KBM-7 (cell line): Measurements from ENCODE around the gene RHCE.
"Not testable (repeated sequence)": the region's sequence is repeated elsewhere in the genome, so short reads cannot be mapped to it uniquely, and the experiment has no call there.

Experiments used
- DNase-seq: peaks from one replicate; pipeline ENCODE4 v3.0.0-alpha.2; 2015
- in situ Hi-C: fragments of 300-500 bp; cut with MboI; formaldehyde crosslinking; loops from 2 replicates; pipeline ENCODE4 v1.14.3; 2020; ENCODE audit warnings: low sequenced_read_pairs, low pct_unique_long_range_greater_than_20kb, mixed read lengths

Gene RHCE

DNA sequence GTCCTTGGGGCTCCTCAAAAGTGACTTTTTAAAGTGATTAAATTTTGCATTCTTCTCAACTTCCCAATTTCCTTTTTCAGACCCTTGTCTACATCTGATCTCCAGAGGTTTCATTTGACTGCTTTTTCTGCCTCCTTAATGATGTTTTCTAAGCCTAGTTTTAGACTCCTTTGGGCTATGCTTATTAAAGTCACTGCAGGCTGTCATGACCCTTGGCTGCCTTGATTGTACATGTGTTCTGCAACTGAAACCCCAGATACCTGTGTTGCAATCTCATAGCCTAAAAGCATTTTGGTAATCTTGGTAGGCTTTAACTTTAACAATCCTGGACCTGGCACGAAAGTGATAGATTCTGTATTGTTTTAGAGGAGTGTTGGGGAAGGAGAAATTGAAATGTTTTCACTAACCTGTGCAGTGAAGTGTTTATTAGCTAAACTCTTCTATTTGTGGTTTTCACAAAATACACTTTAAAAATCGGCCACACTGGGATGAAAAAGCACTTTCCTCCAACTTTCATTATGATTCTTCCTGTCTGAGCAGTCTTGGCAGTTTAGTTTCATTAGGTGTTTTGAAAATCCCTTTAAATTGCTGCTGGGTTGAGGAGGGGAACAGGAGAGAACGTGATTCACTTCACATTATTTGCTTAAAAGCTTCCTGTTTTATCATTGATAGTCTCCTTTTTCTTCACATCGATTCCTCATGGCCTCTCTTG is 14.9 kb upstream of the RHCE start:
- DNase-seq = peak; percentile 32
- in situ Hi-C loops = no loop called here

DNA sequence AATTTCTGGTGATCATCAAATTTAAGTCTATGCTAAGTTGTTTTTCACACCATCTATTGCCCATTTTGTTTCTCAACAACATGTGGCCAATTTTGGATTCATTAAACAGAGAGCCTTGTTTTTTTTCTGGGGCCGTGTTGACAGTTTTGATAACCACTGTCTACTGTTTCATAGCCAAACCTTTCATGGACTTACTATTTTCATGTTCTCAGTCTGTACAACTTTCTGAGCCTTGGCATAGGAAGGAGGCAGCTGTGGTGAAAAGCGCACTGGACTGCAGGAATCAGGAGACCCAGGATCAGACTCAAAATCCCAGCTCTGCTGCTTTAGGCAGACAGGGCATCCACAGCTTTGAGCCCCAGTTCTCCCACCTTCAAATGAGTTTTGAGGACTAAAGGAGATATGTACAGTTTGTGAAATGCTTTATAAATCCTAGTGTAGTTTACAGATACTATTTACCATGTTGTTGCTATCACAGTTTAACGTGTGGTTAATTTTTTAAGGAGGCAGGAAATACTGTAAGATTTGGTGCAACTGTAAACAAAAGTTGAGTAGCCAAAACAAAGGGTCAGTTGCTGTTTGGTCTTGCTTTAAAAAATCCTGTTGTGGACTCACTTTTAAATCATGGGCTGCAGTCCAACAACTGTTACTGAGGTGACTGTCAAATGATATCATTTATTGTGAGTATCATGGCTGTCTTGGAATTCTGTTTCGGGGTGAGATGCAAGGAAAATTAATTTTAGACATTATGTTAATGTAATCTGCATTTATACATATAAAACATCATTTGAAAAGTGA is 13.0 kb upstream of the RHCE start:
- DNase-seq = no peak
- in situ Hi-C loops = no loop called here

DNA sequence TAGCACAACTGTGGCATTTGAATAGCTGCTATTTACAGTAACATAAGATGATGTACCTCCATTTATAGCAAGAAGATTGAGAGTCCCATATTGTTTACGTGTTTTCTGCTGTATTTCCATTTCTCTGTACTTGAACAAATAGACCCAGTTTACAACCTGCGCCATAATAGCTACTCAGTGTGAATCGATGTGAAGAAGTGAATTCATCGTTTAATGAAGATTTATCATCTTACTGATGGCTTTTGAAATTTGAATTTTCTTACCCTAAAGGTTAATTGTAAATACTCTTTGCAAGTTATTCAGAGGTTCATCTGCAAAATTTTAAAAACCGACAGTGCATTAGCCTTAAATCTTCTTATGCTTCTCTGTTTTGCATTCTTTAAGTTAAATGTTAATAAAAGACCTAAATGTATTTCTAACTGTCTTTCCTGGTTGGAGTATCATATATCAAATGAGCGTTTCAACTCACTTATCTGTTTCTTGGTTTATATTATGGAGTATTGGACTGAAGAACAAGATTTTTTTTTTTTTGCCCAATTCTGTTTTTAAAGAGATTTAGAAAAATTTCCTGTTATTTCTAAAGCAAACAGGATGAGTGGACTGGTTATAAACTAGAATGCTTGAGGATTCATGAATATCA is 12.2 kb upstream of the RHCE start:
- DNase-seq = no peak
- in situ Hi-C loops = no loop called here

DNA sequence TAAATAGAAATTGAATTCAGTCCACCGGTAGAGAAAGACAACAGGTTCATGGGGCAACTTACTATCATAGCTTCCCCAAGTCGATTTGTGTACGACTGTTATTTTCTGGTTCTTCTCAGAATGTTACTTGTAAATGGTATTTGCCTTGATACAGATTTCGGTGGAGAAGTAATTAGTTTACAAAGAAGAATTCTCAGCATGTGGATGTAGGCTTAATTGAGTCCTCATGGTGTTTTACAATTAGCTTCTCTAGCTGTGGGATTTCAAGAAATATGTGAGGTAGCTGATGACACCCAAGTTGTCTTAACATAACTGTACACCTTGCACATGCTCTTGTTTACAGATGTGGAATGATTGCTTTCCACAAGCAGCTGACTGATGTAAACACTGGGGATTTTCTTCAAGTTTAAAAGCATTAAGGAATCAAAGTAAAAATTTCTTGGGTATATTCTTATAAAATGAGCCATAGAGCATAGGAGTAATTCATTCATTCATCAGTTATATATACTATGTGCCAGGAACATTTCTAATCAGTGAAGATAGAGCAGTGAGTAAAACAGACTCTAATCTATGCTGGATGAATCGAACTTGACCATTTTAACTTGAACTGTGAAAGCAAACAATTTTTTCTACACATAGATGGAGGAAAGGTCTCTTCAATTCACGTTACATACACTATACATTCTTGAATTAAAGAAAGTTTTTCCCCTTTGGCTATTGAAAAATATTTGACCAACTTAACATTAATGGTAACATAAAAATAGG is 11.5 kb upstream of the RHCE start:
- in situ Hi-C loops = no loop called here
- DNase-seq = no peak

DNA sequence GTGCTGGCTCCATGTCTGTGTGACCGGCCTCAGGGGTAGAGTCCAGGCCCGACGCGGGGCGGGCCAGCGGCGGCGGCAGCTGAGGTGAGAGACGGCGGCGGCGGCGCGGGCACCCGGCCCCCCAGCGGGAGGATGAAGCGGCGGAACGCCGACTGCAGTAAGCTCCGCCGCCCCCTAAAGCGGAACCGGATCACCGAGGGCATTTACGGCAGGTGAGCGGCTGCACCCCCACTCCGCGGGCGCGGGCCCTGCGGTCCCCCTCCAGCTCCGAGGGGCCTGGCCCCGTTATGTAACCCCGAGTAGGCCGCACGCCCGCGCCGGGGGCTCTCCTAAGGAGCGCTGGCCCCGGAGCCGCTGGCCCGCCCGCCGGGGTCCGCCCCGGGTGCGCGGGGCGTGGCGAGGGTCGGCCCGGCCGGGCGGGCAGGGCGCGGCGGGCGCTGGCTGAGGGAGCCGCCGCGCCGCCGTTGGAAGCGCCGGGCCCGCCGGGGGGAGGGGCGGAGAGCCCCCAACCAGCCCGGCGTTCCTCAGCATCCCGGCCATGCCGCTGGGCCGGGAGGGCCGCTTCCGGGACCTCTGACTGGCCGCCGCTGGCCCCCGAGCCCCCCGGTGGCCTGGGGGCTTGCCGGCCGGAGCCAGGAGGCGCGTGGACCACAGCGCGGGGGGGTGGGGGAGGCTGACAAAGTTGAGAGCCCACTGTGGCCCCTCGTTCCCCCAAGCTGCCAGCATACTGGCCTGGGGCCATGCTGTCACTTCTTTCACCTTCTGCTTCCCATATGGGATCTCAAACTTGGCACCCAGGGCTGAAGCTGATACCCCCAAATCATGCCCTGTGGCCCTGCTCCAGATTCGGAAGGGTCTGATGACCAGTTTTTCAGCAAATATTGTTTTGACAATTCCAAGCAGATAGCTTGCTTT is 10.6 kb upstream of the RHCE start:
- DNase-seq = no peak
- in situ Hi-C loops = no loop called here

DNA sequence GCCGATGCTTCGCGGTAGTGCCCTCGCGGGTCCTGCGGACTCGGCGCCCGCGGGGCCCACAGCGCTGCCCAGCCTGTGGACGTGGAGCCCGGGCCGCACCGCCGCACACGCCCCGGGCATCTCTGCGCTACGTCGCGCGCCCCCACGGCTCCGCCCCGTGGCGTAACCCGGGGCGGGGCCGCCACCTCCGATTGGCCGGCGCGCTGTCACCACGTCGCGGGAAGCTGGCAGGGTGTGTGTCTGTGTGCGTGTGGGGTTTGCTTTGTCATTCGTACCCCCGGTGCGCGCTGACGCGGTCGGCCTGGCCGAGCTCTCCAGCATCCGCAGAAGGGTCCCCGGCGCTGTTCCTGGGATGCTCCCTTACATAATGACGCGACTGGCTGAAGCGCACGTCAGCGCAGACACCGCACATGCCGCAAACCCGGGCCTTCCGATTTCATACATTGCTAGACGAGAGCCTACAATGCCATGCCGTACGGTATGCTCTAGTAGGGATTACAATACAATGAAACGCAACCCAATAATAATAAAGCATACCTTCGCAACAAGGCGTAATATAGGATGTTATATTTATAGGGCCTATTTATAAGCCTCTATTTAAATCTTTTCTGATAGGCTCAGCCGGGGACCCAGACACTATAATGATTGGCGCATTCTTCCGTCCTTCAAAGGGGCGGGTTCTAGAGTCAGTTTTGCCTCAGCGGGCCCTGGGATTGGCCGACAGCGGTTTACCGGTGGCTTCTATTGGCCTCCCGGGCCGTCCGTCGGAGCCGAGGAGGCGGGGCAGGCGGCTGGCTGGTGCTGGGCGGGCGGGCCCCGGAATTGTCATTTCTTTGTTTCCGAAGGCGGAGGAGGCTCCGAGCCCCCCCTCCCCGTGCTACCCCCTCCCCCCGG is 9.7 kb upstream of the RHCE start, which contains the start of gene MACO1:
Gene MACO1 (plus strand): TSS at position 825 of the 894 bp plus-strand sequence. CDS start 202 bp downstream, outside the sequence.
- peak; percentile 96 for DNase-seq
- in situ Hi-C loops = no loop called here

DNA sequence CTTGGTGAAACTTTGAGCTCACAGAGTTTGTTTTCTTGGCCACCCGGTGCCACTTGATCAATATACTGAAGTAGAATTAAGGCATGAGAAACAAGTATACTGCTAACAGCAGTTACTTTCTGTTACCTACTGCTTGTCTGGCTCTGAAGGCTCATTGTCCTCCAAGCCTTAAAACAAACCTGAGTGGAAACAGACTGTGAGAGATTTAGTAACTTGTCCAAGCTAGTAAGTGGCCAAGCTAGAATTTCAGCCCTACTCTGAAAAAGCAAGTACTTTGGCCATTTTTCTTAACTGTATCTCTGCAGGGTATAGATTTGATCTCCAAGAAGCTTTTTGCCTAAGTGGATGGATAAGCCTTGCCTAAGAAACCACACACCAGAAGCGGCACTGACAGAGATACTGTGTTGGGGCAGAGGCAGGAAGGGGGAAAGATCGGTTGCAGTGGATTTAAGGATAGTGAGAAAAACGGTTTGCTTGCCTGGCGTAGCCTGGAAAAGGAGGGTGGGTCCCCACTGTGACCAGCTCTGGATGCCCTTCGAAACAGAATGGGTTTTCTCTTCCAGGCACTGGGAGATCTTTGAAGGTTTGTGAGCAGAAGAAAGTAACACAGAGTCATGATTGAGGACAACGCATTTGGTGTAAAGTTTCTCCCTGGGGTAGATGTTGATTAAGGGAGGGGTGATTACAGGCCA is 8.0 kb upstream of the RHCE start:
- in situ Hi-C loops = no loop called here
- no peak for DNase-seq

DNA sequence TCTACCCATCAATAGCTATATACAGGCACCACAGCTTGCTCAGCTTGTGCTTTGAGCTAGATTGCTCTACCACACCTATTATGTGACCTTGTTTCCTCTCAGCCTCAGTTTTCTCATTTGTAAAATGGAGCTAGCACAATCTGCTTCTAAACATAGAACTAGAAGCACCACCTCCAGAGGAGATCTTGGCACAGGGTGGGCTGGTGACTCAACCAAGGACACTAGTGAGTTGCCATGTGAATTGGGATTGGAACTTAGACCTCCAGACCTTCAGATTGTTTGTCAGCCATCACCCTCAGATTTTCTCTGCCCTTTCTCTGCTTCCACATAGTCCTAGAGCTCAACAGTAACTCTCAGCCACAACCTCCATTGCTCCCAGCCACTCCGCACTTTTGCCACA is 7.1 kb upstream of the RHCE start:
- in situ Hi-C loops = no loop called here

DNA sequence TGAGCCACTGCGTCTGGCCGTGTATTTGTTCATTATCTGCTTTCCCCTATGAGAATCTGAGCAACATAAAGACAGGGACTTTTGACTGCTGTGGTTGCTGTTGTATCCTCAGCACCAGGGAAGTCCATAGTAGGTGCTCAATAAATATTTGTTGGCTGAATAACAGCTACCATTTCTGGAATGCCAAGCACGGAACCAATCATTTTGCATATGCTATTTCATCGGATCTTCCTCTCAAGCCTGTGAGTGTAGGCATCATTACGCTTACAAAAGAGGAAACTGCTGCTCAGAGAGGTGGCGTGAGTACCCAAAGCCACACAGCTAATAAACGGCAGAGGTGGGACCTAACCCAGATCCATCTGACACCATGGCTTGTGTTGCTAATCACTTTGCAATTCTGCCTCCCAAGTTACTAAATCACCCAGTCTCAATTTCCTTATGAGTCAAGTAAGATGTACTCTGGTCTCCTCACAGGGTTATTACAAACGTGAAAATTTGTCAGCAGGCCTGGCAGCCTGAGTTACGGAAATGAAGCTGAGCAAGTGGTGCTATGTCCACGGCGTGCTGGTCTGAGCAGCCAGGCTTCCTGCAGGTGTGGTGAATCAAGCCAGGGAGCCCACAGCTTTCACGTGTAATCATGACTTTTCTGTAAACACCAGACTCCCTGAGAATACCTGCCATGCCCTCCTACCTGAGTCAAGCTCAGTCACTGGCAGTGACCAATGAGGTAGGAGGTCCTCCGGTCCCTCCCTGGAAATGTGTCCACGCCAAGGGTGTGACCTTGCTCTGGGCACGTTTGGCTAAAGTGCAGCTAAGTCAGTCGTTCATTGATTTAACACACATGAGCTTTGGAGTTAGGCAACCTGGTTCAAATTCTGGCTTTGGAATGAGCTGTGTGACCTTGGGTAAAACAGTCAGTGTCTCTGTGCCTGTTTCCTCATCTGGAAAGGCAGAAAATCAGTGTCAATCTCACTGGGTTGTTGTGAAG is 4.8 kb upstream of the RHCE start:
- in situ Hi-C loops = no loop called here
- no peak for DNase-seq

More for the DNA sequence above, 7.1 kb upstream of the RHCE start:
- no peak for DNase-seq

DNA sequence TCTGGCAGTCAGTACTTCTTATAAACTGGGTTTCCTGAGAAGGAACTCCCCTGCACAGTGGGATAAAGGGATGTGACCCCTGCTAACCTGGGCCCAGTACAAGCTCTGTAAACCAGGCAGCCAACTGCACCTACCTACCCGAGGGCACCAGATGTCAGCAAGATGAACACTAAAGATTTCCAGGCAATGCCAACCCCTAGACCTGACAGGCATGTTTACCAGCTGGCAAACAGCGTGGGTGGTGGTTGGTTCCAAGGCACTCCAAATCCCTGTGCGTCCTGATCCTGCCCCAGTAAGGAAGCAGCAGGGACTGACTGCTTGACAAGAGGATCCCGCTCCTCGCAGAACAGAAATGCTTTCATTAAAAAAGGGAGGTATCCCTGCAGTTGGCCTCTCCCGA is 2.6 kb upstream of the RHCE start:
- DNase-seq, in situ Hi-C loops: not testable (repeated sequence)

DNA sequence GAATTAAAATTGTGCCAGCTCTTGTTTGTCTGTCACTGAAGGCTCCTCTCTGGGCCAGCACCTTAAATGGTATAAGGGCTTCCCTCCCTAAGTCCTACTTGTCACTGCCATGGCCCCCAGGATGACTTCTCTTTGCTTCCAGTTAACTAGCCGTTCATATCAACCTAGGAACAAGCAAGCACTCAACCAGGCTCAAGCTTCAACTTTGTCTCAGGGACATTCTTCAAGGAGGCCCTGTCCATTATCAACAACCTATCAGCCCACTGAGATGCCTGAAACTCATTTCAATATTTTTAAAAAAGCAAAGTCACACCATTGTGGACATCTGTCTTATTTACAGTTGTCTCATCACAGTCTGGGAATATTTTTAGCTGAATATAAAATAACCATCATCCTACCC is 1.3 kb downstream of the RHCE start:
- DNase-seq, in situ Hi-C loops: not testable (repeated sequence)

DNA sequence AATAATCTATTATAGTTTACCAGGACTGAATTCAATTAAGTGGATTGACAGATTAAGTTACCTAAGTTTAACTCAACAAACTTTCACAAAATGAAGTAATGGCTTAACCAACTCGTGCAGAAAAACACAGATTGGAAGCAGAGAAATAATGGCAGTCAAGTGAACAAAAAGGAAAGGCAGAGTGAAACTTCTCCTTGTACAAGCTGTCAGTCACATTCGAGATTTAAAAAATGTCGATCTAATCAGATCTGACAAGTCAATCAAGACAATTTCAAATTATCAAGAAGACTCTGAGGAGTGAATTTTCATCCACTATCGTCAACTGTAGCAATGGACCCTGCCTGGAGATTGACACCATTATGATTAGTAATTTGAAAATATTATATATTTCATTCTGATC is 3.3 kb downstream of the RHCE start:
- in situ Hi-C loops, DNase-seq: not testable (repeated sequence)

DNA sequence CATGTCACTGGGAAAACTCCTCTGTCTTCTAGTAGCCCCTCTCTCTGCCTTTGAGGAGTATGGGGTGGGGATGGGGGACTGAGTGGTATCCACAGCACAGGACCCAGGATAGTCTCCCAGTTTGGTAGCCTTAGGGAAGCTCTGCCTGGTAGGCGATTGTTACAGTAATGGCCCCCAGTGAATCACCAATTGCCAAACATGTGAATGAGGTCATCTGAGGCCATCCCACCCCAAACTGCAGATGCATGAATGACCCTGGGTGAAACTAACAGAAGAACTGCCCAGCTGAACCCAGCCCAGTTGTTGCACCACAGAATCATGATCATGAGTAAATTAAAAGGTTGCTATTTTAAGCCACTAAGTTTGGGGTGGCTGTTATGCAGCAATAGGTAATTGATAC is 6.0 kb downstream of the RHCE start:
- DNase-seq, in situ Hi-C loops: not testable (repeated sequence)

DNA sequence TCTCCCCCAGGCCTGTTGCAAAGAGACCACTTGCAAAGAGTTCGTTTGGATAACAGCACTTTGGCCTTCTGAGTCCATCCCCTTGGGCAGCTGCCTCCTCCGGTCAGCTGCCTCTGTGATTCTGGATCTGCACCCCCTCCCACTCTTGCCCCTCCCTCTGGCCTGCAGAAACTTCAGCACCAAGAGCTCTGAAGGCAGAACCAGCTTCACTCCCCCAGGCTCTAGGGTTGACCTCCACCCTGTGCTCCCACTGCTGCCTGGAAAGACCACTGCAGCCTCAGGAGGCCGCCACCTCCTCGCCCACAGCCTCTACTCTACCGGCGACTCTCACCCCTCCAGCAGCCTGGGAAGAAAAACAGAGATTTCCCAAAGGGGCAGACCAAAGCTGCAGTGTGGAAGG is 6.5 kb downstream of the RHCE start:
- DNase-seq, in situ Hi-C loops: not testable (repeated sequence)

DNA sequence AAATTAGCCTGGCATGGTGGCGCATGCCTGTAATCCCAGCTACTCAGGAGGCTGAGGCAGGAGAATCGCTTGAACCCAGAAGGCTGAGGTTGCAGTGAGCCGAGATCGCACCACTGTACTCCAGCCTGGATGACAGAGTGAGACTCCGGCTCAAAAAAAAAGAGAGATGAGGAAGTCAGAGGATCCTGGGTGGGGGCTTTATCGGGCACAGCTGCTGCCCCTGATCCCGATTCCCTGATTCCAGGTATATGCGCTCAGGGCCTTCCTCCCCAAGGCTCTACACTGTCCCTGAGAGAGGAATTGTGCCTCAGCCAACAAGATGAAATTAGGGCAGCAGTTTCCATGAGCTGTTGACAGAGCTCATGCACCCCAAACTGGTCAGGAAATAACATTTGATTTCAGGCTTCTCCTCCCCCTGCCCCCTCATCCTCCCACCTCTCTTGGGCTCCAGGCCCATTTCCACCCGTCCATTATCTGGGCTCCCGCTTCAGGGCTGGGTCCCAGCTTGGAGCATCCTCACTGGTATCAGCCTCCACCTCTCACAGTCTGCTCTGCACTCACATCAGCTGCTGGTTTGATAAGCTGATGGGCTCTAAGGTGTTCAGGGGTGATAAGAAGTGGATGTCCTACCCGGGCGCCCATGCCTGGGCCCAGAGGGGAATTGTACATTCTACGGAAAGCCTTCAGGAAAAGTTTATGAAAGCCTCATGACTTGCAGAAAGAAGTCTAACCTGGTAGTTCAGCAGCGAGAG is 7.6 kb downstream of the RHCE start:
- DNase-seq, in situ Hi-C loops: not testable (repeated sequence)
